GM23338 (cell line): ENCODE results near the gene HERC2.
"Not testable (repeated sequence)": the region's sequence is repeated elsewhere in the genome, so short reads cannot be mapped to it uniquely, and the experiment has no call there.

Source experiments
- CREB1 ChIP-seq: fragments of 250-450 bp; sonication (Bioruptor Pico); IDR thresholded peaks from 2 replicates; pipeline ENCODE4 v1.5.0; 2020; ENCODE audit warnings: low read depth, mild to moderate bottlenecking, moderate library complexity
- CTCF ChIP-seq, 2 experiments: fragments of 200-600 bp in 1 of 2; sonication (generic) in 1 of 2; conservative IDR thresholded peaks; 2 replicates each; pipeline versions ENCODE4 v1.5.1 to v1.6.1; 2016 to 2017; ENCODE audit warnings: antibody characterized with exemption in 2 of 2, low read depth in 2 of 2, mild to moderate bottlenecking in 2 of 2, moderate library complexity in 1 of 2
- EZH2 ChIP-seq: fragments of 200-600 bp; sonication (generic); IDR thresholded peaks from one replicate; pipeline ENCODE4 v1.8.0; 2017; ENCODE audit warnings: antibody characterized with exemption, mild to moderate bottlenecking, low read depth; ENCODE audit not compliant: unreplicated experiment
- EZH2phosphoT487 ChIP-seq: fragments of 200-600 bp; sonication (generic); IDR thresholded peaks from one replicate; pipeline ENCODE4 v1.8.1; 2018; ENCODE audit warnings: antibody characterized with exemption; ENCODE audit not compliant: unreplicated experiment
- JUNB ChIP-seq: IDR thresholded peaks from one replicate; pipeline ENCODE4 v1.6.1; 2016; ENCODE audit warnings: antibody characterized with exemption; ENCODE audit not compliant: unreplicated experiment
- POLR2AphosphoS5 ChIP-seq: IDR thresholded peaks from 2 replicates; pipeline ENCODE4 v1.6.1; 2016; ENCODE audit warnings: antibody characterized with exemption, low read depth
- TF ChIP-seq, protein P1 (sequence below): IDR thresholded peaks from one replicate; pipeline ENCODE4 v1.6.1; 2018; ENCODE audit warnings: antibody characterized with exemption; ENCODE audit not compliant: unreplicated experiment

DNA sequence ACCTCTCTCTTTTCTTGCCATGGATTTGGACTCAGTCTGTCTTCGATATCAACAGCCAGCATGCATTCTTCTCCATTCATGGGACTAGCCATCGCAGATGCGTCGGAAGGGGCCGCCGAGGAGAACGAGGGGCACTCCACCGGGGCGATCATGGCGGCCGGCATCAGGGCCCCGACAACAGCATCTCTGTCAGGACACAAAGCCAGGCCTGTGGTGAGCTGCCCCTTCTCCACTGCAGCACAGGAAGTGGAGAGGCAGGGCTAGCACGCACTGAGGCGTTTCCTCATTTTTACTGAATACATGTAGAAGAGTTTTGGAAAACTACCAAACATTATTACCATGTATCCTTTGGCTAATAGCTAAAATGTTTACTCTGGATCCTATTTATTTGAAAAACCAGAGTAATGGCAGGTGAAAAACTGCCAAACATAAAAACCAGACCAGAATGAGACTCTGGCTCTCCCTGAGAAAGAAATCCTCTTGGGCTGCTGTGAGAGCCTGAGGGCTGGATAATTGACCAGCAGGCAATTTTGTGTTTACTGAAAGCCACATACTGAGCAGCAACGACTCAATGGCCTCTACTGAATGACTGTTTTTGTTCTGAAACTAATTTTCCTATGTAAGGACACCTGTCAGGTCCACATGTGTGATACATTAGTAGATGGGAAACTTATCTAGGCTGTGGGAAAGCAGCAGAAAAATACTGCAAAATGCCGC lies 153.4 kb downstream of the HERC2 start:
- not testable (repeated sequence) for TF ChIP-seq CTCF (conservative IDR thresholded peaks at IDR 0.05; ENCODE audit: low read depth in 2 of 2); EZH2; POLR2AphosphoS5; EZH2phosphoT487; CREB1 (CRISPR knock-in tag); JUNB
- TF ChIP-seq, protein P1, sequence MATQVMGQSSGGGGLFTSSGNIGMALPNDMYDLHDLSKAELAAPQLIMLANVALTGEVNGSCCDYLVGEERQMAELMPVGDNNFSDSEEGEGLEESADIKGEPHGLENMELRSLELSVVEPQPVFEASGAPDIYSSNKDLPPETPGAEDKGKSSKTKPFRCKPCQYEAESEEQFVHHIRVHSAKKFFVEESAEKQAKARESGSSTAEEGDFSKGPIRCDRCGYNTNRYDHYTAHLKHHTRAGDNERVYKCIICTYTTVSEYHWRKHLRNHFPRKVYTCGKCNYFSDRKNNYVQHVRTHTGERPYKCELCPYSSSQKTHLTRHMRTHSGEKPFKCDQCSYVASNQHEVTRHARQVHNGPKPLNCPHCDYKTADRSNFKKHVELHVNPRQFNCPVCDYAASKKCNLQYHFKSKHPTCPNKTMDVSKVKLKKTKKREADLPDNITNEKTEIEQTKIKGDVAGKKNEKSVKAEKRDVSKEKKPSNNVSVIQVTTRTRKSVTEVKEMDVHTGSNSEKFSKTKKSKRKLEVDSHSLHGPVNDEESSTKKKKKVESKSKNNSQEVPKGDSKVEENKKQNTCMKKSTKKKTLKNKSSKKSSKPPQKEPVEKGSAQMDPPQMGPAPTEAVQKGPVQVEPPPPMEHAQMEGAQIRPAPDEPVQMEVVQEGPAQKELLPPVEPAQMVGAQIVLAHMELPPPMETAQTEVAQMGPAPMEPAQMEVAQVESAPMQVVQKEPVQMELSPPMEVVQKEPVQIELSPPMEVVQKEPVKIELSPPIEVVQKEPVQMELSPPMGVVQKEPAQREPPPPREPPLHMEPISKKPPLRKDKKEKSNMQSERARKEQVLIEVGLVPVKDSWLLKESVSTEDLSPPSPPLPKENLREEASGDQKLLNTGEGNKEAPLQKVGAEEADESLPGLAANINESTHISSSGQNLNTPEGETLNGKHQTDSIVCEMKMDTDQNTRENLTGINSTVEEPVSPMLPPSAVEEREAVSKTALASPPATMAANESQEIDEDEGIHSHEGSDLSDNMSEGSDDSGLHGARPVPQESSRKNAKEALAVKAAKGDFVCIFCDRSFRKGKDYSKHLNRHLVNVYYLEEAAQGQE, result not testable (repeated sequence)
